Gastroesophageal sphincter (tissue), 4 donors: ENCODE results near the gene REEP6. TPM values are rescaled to one million over a fixed set of nuclear protein-coding genes. Genes with fewer than 3 reads are reported as not detected.

Source experiments
- ATAC-seq: fragments of 150-250 bp; one replicate; pipeline ENCODE4 v1.9.1; 2016; ENCODE audit warnings: mild to moderate bottlenecking, moderate library complexity
- H3K27ac ChIP-seq, 4 donors: fragments of 200-600 bp; sonication (generic) in 3 of 4; 1 replicate in 3 of 4; 2 replicates in 1 of 4; pipeline ENCODE4 v1.5.1; 2016 to 2019
- H3K27me3 ChIP-seq: fragments of 200-600 bp; sonication (generic); one replicate; pipeline ENCODE4 v1.5.1; 2019
- H3K36me3 ChIP-seq, 2 donors: fragments of 200-600 bp; sonication (generic); one replicate each; pipeline ENCODE4 v1.5.1; 2019; ENCODE audit warnings: control low read depth in 1 of 2
- H3K4me1 ChIP-seq, 3 donors: fragments of 200-600 bp; sonication (generic); 1 replicate in 2 of 3; 2 replicates in 1 of 3; pipeline ENCODE4 v1.5.1; 2016 to 2019; ENCODE audit warnings: control low read depth in 2 of 3
- H3K4me3 ChIP-seq, 2 donors: fragments of 200-600 bp; sonication (generic); one replicate each; pipeline ENCODE4 v1.5.1; 2019; ENCODE audit warnings: mild to moderate bottlenecking in 1 of 2, moderate library complexity in 1 of 2
- H3K9me3 ChIP-seq, 3 donors: fragments of 200-600 bp; sonication (generic); one replicate each; pipeline ENCODE4 v1.5.1; 2017 to 2019; ENCODE audit warnings: control low read depth in 2 of 3
- CTCF ChIP-seq, 4 experiments: fragments of 200-600 bp in 2 of 4; fragments of 450-650 bp in 2 of 4; sonication (generic) in 1 of 4; IDR thresholded peaks; one replicate each; pipeline ENCODE4 v1.5.1; 2017 to 2019; ENCODE audit warnings: antibody characterized with exemption in 4 of 4, mild to moderate bottlenecking in 2 of 4, moderate library complexity in 2 of 4
- EP300 ChIP-seq: sonication (generic); formaldehyde crosslinking; IDR thresholded peaks from one replicate; pipeline ENCODE4 v1.6.1; 2017; ENCODE audit warnings: antibody characterized with exemption, mild to moderate bottlenecking
- POLR2A ChIP-seq, 2 donors: fragments of 450-650 bp; IDR thresholded peaks; one replicate each; pipeline ENCODE4 v1.6.1; 2017; ENCODE audit warnings: antibody characterized with exemption in 2 of 2, mild to moderate bottlenecking in 2 of 2, moderate library complexity in 1 of 2
- POLR2AphosphoS5 ChIP-seq: sonication (generic); formaldehyde crosslinking; IDR thresholded peaks from one replicate; pipeline ENCODE4 v1.6.1; 2017; ENCODE audit warnings: antibody characterized with exemption
- WGBS, 2 donors: methylation state at CpG; one replicate each; pipeline ENCODE4 v1.1.5; 2018; ENCODE audit warnings: low coverage in 1 of 2; 5-methylcytosine and 5-hydroxymethylcytosine counted together
- total RNA-seq, 4 donors: library from RNA; depleted of rRNA; stranded (reverse); fragments of >200 nt; gene quantifications; one replicate each; pipeline ENCODE4 v1.1.0, GENCODE V29; 2016

REEP6 gene
- total RNA-seq, 4 donors from 2014 or later = 0.32 to 0.96 (median 0.40) TPM; not detected in 1

- Histone ChIP-seq H3K27ac (no peak overlapping the region), H3K27me3 (peaks cover 71% of the 10 kb centered on the region), H3K4me3 (peak overlapping the region in 1 of 2 donors; percentile 46), H3K36me3 (peaks cover 0 to 15% of the 10 kb centered on the region in 2 donors), H3K4me1 (peaks cover 0 to 42% (median 23%) of the 10 kb centered on the region in 3 donors), H3K9me3 (no peaks in the 10 kb centered on the region)
- TF ChIP-seq POLR2AphosphoS5 = no peak
- TF ChIP-seq CTCF (IDR thresholded peaks at IDR 0.05) = no peak
- TF ChIP-seq EP300 = no peak
- TF ChIP-seq POLR2A (IDR thresholded peaks at IDR 0.05) = no peak
- 0 to 5% methylated on average over 1 to 4 of the region's 63 CpGs for WGBS, 2 donors
- no peak for ATAC-seq
Measured at GRCh38 chr19:1446713-1447481, 44.1 kb upstream of the REEP6 start.

- Histone ChIP-seq H3K4me1 (peaks cover 0 to 48% (median 23%) of the 10 kb centered on the region in 3 donors), H3K27me3 (peaks cover 77% of the 10 kb centered on the region), H3K27ac (no peak overlapping the region), H3K9me3 (no peaks in the 10 kb centered on the region), H3K4me3 (no peak overlapping the region), H3K36me3 (peaks cover 0 to 9% of the 10 kb centered on the region in 2 donors)
- TF ChIP-seq CTCF (IDR thresholded peaks at IDR 0.05) = no peak
- TF ChIP-seq EP300 = no peak
- TF ChIP-seq POLR2AphosphoS5 = no peak
- WGBS, 2 donors = 0 to 50% methylated on average over 1 to 2 of the region's 4 CpGs
- ATAC-seq = no peak
Measured at GRCh38 chr19:1447504-1447903, 43.5 kb upstream of the REEP6 start.

GRCh38 chr19:1447944-1448343 lies 43.0 kb upstream of the REEP6 start:
- 60% methylated on average over 1 of the region's 9 CpGs; no CpG with 5 or more reads in 1 of the 2 donors for WGBS, 2 donors
- H3K27me3 ChIP-seq = peaks cover 82% of the 10 kb centered on the region
- TF ChIP-seq POLR2A (IDR thresholded peaks at IDR 0.05) = no peak
- no peak for TF ChIP-seq CTCF (IDR thresholded peaks at IDR 0.05)
- TF ChIP-seq POLR2AphosphoS5 = no peak
- no peak for TF ChIP-seq EP300

GRCh38 chr19:1449467-1450442 lies 41.2 kb upstream of the REEP6 start, which contains the start of gene APC2:
TSS of gene APC2 (plus strand) at chr19:1450121. CDS start at chr19:1453002, 2,881 bp downstream.
- ATAC-seq = no peak
- Histone ChIP-seq H3K4me3 (no peak within 1 kb of the TSS), H3K27me3 (peaks cover 100% of the 10 kb centered on the region), H3K4me1 (peaks cover 0 to 64% (median 29%) of the 10 kb centered on the region in 3 donors), H3K36me3 (no peaks in the 10 kb centered on the region), H3K27ac (no peak within 1 kb of the TSS), H3K9me3 (no peaks in the 10 kb centered on the region)
- 0 to 22% methylated on average over 3 to 10 of the region's 74 CpGs for WGBS, 2 donors
- no peak for TF ChIP-seq CTCF (IDR thresholded peaks at IDR 0.05)
- TF ChIP-seq POLR2A (IDR thresholded peaks at IDR 0.05) = no peak
- TF ChIP-seq EP300 = no peak
- TF ChIP-seq POLR2AphosphoS5 = no peak

More at GRCh38 chr19:1447944-1448343, 43.0 kb upstream of the REEP6 start:
- peaks cover 0 to 4% of the 10 kb centered on the region in 2 donors for H3K36me3 ChIP-seq
- H3K27ac ChIP-seq = no peak overlapping the region
- ATAC-seq = no peak
- no peak overlapping the region for H3K4me3 ChIP-seq
- no peaks in the 10 kb centered on the region for H3K9me3 ChIP-seq
- peaks cover 0 to 52% (median 23%) of the 10 kb centered on the region in 3 donors for H3K4me1 ChIP-seq
